ENCODE data around the gene FNBP1.

- TF ChIP-seq CTCF (IDR thresholded peaks at IDR 0.05) (no peak), EZH2 (IDR thresholded peaks at IDR 0.05) (no peak), EZH2phosphoT487 (IDR thresholded peaks at IDR 0.05) (no peak)
Measured at GRCh38 chr9:129888293-129889121, 154.5 kb downstream of the FNBP1 start.
